IPS-11a (cell line): Measurements from ENCODE around the gene ACTR3C.

Experiments
- H3K4me3 ChIP-seq: one replicate; pipeline ENCODE4 v1.5.1; 2013; ENCODE audit warnings: low read depth, low read length, control low read depth

The ACTR3C gene

GRCh38 chr7:150322833-150323681 lies at the start of gene ACTR3C, which contains the start of gene LRRC61:
ACTR3C (minus strand) TSS chr7:150323545; CDS start chr7:150295296, 28,249 bp downstream.
LRRC61 (plus strand) TSS chr7:150323355; CDS start chr7:150336862, 13,507 bp downstream.
- H3K4me3 ChIP-seq = peak within 1 kb of the TSS; percentile 82

- no peak overlapping the region for H3K4me3 ChIP-seq
These were observed 49.1 kb upstream of the ACTR3C start for GRCh38 chr7:150372271-150373048.

GRCh38 chr7:150371996-150372270 lies 48.6 kb upstream of the ACTR3C start:
- H3K4me3 ChIP-seq = no peak overlapping the region

GRCh38 chr7:150371131-150371995 lies 48.0 kb upstream of the ACTR3C start:
- H3K4me3 ChIP-seq = no peak overlapping the region

- H3K4me3 ChIP-seq = no peak overlapping the region
These were observed 47.3 kb upstream of the ACTR3C start for GRCh38 chr7:150370612-150371071.

GRCh38 chr7:150369748-150370501 lies 46.6 kb upstream of the ACTR3C start:
- peak overlapping the region; percentile 77 for H3K4me3 ChIP-seq

GRCh38 chr7:150368884-150369747 lies 45.8 kb upstream of the ACTR3C start:
- H3K4me3 ChIP-seq = peak overlapping the region; percentile 77

- H3K4me3 ChIP-seq = peak within 1 kb of the TSS; percentile 77
These were observed 44.9 kb upstream of the ACTR3C start, which contains the start of gene REPIN1 for GRCh38 chr7:150368096-150368883. REPIN1 (plus strand) TSS chr7:150368822; CDS start chr7:150369712, 890 bp downstream.

- no peak overlapping the region for H3K4me3 ChIP-seq
These were observed 44.3 kb upstream of the ACTR3C start for GRCh38 chr7:150367677-150368095.

GRCh38 chr7:150365673-150366398 lies 42.5 kb upstream of the ACTR3C start:
- no peak overlapping the region for H3K4me3 ChIP-seq

GRCh38 chr7:150365194-150365593 lies 41.8 kb upstream of the ACTR3C start:
- H3K4me3 ChIP-seq = no peak overlapping the region

- H3K4me3 ChIP-seq = no peak overlapping the region
These were observed 40.5 kb upstream of the ACTR3C start for GRCh38 chr7:150363872-150364271.

- H3K4me3 ChIP-seq = no peak overlapping the region
These were observed 40.0 kb upstream of the ACTR3C start for GRCh38 chr7:150363370-150363769.

GRCh38 chr7:150361807-150362621 lies 38.7 kb upstream of the ACTR3C start:
- H3K4me3 ChIP-seq = no peak overlapping the region

GRCh38 chr7:150361402-150361801 lies 38.1 kb upstream of the ACTR3C start:
- no peak overlapping the region for H3K4me3 ChIP-seq

GRCh38 chr7:150360363-150361058 lies 37.2 kb upstream of the ACTR3C start:
- no peak overlapping the region for H3K4me3 ChIP-seq
